H1 (cell line): ENCODE measurements around the gene ARHGEF11. TPM values are rescaled to one million over a fixed set of nuclear protein-coding genes. Genes with fewer than 3 reads are reported as not detected.

ENCODE experiments used
- ATF2 ChIP-seq: IDR thresholded peaks from 2 replicates; pipeline ENCODE4 v1.6.1; 2012; ENCODE audit warnings: low read length, inconsistent platforms
- CBX5 ChIP-seq: fragments of 300-800, 300-1000 bp; sonication (generic); IDR thresholded peaks from 2 replicates; pipeline ENCODE4 v1.7.1; 2016; ENCODE audit warnings: antibody characterized with exemption, low read length, low read depth
- E2F6 ChIP-seq: IDR thresholded peaks from 2 replicates; pipeline ENCODE4 v1.6.1; 2012; ENCODE audit warnings: inconsistent platforms
- EZH2 ChIP-seq: fragments of 200-600 bp; sonication (generic); IDR thresholded peaks from 2 replicates; pipeline ENCODE4 v1.7.1; 2012; ENCODE audit warnings: low read depth, mild to moderate bottlenecking, moderate library complexity, low read length, inconsistent platforms; ENCODE audit not compliant: severe bottlenecking
- KDM5A ChIP-seq: fragments of 200-600 bp; IDR thresholded peaks from 2 replicates; pipeline ENCODE4 v1.7.1; 2012; ENCODE audit warnings: mild to moderate bottlenecking, low read length, inconsistent platforms, mixed read lengths
- MAFK ChIP-seq: IDR thresholded peaks from 2 replicates; pipeline ENCODE4 v1.6.1; 2012; ENCODE audit warnings: low read depth, mild to moderate bottlenecking, improper control_type of control experiment, low read length
- POLR2A ChIP-seq, 2 experiments: IDR thresholded peaks; 1 replicate in 1 of 2; 2 replicates in 1 of 2; pipeline ENCODE4 v1.6.1; 2011; ENCODE audit warnings: low read depth in 2 of 2, low read length in 2 of 2, mild to moderate bottlenecking in 2 of 2; ENCODE audit errors: control extremely low read depth in 1 of 2
- RNF2 ChIP-seq: fragments of 200-900, 300-1000 bp; sonication (generic); IDR thresholded peaks from 2 replicates; pipeline ENCODE4 v1.7.1; 2016; ENCODE audit warnings: borderline replicate concordance, low read depth, mild to moderate bottlenecking, antibody characterized with exemption, low read length; ENCODE audit not compliant: poor library complexity, severe bottlenecking; ENCODE audit errors: missing control alignments
- SP2 ChIP-seq: IDR thresholded peaks from 2 replicates; pipeline ENCODE4 v1.6.1; 2012; ENCODE audit warnings: mild to moderate bottlenecking, low read length, inconsistent platforms
- TBP ChIP-seq: IDR thresholded peaks from 2 replicates; pipeline ENCODE4 v1.6.1; 2011; ENCODE audit warnings: low read depth, low read length, improper control_type of control experiment
- polyA plus RNA-seq, 7 experiments: library from polyadenylated mRNA; depleted of rRNA in 3 of 7; stranded (reverse) in 5 of 7; unstranded in 2 of 7; fragments of >200 nt in 5 of 7; fragments of 200-250 nt in 2 of 7; gene quantifications; 1 replicate in 5 of 7; 2 replicates in 1 of 7; 4 replicates in 1 of 7; pipeline versions ENCODE4 v1.2.1 to v1.2.3, GENCODE V29; 2011 to 2013; ENCODE audit warnings: missing spikeins in 2 of 7, mixed read lengths in 2 of 7
- total RNA-seq: library from RNA; stranded (reverse); fragmentation: NEBNext Ultra II Directional; extraction: Animal tissue kit (Norgen Biotek cat#: 25700); gene quantifications from 2 replicates; pipeline ENCODE4 v1.2.1, GENCODE V29; 2021

The ARHGEF11 gene
- total and polyA plus RNA-seq, 2 of the 8 experiments (the other 6 are each of a cell fraction or from before 2014, with no cell fraction given), result 19.9 to 33.1 TPM

- TF ChIP-seq E2F6 (no peak), SP2 (no peak), POLR2A (IDR thresholded peaks at IDR 0.05; ENCODE audit: control extremely low read depth in 1 of 2, low read depth in 2 of 2, low read length in 2 of 2) (no peak), MAFK (no peak), ATF2 (no peak), TBP (no peak), CBX5 (no peak), EZH2 (peak; percentile 38), RNF2 (peak; percentile 5), KDM5A (no peak)
Observed at GRCh38 chr1:156893048-156893953, 152.2 kb downstream of the ARHGEF11 start, which contains the start of gene PEAR1 (continued).
